ENCODE results near the gene LMX1B.
"Not testable (repeated sequence)": the region's sequence is repeated elsewhere in the genome, so short reads cannot be mapped to it uniquely, and the experiment has no call there.

Gene LMX1B

DNA sequence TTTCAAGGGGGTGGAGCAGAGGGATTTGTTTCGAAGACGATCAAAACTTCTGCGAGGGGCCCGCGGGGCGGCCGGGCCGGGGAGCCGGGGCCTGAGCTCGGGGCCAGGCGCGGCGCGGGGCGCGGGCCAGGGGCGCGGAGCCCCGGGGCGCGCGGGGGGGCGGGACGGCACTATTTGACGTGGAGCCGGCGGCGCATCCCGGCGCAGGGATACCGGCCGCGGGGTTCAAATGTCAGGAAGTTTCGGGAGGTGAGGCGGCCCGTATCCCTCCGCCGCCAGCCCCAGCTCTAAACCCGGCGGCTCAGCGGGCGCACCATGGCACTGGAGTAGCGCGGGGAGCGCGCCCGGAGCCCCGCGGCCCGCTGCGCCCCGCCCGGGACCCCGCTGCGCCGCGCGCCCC is at the start of gene LMX1B:
Gene LMX1B (plus strand): TSS at position 278 of the 400 bp plus-strand sequence. CDS start 522 bp downstream, outside the sequence.
- in situ Hi-C loops (cut with HindIII; ENCODE audit: low sequenced_read_pairs) = no loop called here

- in situ Hi-C loops (cut with HindIII; ENCODE audit: low sequenced_read_pairs) = no loop called here
Measured at GRCh38 chr9:126564128-126564527, 49.6 kb upstream of the LMX1B start.

GRCh38 chr9:126564716-126565115 is 49.0 kb upstream of the LMX1B start:
- in situ Hi-C loops (cut with HindIII; ENCODE audit: low sequenced_read_pairs) = no loop called here

GRCh38 chr9:126565336-126566128 is 48.2 kb upstream of the LMX1B start:
- in situ Hi-C loops (cut with HindIII; ENCODE audit: low sequenced_read_pairs) = no loop called here

- in situ Hi-C loops (cut with HindIII; ENCODE audit: low sequenced_read_pairs) = no loop called here
Measured at GRCh38 chr9:126569036-126569435, 44.7 kb upstream of the LMX1B start.

GRCh38 chr9:126578029-126578428 is 35.7 kb upstream of the LMX1B start:
- in situ Hi-C loops (cut with HindIII; ENCODE audit: low sequenced_read_pairs) = no loop called here

GRCh38 chr9:126580319-126580718 is 33.4 kb upstream of the LMX1B start:
- in situ Hi-C loops (cut with HindIII; ENCODE audit: low sequenced_read_pairs) = not testable (repeated sequence)

GRCh38 chr9:126581893-126582292 is 31.8 kb upstream of the LMX1B start:
- in situ Hi-C loops (cut with HindIII; ENCODE audit: low sequenced_read_pairs) = no loop called here

DNA sequence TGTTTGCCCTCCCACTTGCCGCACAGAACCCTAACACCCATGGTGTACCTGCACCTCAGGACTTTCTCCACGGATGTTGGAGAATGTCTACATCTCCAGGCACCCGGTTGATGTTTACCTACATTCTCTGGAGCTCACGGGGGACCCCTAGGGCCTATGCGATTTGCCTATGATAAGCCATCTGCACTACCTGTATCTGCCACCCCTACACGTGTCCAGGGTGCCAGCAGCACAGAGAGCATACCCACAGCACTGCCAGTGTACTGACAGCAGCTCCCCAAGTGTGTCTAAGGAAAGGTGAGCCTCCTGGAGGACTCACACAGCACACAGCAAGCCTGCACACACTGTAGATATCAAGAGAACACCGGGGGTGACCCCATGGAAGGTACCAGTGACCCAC is 31.3 kb upstream of the LMX1B start:
- in situ Hi-C loops (cut with HindIII; ENCODE audit: low sequenced_read_pairs) = no loop called here

GRCh38 chr9:126583144-126583760 is 30.5 kb upstream of the LMX1B start:
- in situ Hi-C loops (cut with HindIII; ENCODE audit: low sequenced_read_pairs) = no loop called here

DNA sequence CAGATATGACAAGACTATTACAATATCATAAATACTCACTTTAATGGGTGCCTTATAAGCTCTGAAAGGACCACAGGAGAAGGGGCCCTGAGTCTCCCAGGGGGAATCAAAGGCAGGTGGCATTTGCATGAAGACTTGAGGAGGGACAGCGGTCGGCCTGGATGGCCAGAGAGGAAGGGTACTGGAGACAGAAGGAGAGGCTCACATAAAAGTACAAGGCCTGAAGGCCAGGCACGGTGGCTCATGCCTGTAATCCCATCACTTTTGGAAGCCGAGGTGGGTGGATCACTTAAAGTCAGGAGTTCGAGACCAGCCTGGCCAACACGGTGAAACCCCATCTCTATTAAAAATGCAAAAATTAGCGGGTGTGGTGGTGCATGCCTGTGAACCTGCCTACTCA is 29.1 kb upstream of the LMX1B start:
- in situ Hi-C loops (cut with HindIII; ENCODE audit: low sequenced_read_pairs) = no loop called here

GRCh38 chr9:126586236-126586635 is 27.5 kb upstream of the LMX1B start:
- in situ Hi-C loops (cut with HindIII; ENCODE audit: low sequenced_read_pairs) = no loop called here

DNA sequence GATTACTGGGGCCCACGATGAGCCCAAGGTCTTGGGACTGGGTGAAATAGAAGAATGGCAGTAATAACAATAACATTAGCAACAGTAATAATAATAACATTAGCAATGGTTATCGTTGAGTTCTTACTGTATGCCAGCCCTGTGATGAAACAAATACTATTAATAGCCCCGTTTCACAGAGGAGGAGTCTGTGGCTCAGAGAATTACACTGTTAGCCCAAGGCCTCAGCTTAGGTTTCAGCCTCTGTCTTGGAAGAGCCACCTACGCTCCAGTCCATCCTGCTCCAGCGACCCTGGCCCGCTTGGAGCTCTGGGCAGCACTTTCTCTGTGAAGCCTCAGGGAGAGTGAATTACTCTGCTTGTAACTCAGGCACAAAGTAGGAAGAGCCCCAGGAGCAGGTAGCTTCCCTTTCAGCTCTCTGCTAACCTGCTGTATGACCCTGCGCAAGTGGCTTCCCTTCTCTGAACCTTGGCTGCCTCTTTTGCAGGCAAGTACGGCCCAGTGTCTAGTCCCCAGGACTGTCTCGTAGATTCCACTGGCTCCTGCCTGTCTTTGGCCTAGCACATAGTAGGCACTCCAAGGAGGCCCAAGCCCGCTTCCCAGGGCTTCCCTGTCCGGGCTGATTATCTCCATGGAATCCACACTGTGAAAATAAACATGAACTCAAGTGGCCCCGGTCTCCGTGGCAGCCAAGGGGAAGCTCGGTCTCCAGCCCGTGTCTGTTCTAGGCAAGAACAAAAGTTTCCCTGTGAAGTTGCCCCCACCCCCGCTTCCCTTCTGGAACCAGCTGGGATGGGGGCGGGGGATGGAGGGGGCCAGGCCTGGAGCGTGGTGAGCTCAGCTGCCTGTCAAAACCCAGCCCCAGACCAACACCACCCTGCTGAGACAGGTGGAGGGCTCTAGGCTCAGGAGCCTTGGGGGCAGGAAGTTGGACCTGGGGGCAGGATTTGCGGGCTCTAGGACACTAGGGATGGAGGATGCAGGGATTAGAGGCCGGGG is 26.2 kb upstream of the LMX1B start:
- in situ Hi-C loops (cut with HindIII; ENCODE audit: low sequenced_read_pairs) = no loop called here

- in situ Hi-C loops (cut with HindIII; ENCODE audit: low sequenced_read_pairs) = no loop called here
Measured at GRCh38 chr9:126588491-126589168, 25.1 kb upstream of the LMX1B start.

- in situ Hi-C loops (cut with HindIII; ENCODE audit: low sequenced_read_pairs) = no loop called here
Measured at GRCh38 chr9:126589349-126589748, 24.4 kb upstream of the LMX1B start.

- in situ Hi-C loops (cut with HindIII; ENCODE audit: low sequenced_read_pairs) = no loop called here
Measured at GRCh38 chr9:126591083-126591482, 22.6 kb upstream of the LMX1B start.

GRCh38 chr9:126591922-126592321 is 21.8 kb upstream of the LMX1B start:
- in situ Hi-C loops (cut with HindIII; ENCODE audit: low sequenced_read_pairs) = no loop called here

DNA sequence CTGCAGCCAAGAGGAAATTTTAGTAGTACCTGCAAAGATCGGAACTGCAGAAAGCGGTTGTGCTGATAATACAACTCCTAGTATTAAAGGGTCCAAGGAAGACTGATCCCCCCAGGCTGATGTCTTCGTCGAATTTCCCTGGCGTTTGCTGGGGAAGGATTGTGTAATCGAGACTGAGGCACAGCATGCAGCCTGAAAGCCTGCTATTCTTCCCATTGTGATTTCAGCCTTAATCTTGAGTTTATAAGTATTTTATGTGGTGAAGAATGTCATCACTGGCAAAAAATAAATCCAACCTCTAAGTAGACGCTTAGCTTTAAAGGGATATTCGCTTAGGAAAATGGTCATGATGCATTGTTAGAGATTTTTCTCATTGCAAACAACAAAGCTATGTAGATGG is 21.3 kb upstream of the LMX1B start:
- in situ Hi-C loops (cut with HindIII; ENCODE audit: low sequenced_read_pairs) = no loop called here

DNA sequence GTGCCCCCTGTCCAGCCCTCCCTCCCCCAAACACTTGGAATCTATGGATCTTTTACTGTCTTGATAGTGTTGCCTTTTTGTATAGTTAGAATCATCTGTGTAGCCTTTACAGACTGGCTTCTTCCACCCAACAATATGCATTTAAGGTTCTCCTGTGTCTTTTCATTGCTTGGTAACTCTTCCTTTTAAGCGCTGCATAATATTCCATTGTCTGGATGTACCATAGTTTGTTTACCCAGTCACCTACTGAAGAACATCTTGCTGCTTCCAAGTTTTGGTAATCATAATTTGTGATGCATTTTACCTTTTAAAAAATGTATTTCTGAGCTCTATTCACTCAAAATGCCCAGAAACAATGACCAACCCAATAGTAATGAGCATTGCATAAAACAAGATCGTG is 17.7 kb upstream of the LMX1B start:
- in situ Hi-C loops (cut with HindIII; ENCODE audit: low sequenced_read_pairs) = no loop called here

DNA sequence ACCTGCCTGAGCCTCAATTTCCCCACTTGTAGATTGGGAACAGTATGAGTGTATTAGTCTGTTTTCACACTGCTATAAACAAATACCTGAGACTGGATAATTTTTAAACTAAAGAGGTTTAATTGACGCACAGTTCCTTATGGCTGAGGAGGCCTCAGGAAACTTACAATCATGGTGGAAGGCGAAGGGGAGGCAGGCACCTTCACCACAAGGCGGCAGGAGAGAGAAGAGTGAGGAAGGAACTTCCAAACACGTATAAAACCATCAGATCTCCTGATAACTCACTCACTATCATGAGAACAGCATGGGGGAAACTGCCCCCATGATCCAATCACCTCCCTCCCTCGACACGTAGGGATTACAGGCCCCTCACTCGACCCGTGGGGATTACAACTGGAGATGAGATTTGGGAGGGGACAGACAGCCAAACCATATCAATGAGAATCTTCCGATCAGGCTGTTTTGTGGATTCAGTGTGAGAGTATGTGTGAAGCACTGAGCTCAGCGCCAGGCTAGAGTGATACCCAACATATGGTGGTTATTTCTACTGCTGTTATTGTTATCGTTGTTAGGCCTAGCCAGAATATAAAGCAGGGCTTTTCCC is 14.6 kb upstream of the LMX1B start:
- in situ Hi-C loops (cut with HindIII; ENCODE audit: low sequenced_read_pairs) = no loop called here
